GM18508 (cell line): ENCODE results near the gene SLC8B1.
"Not testable (repeated sequence)": the region's sequence is repeated elsewhere in the genome, so short reads cannot be mapped to it uniquely, and the experiment has no call there.

ENCODE experiments used
- ATAC-seq: cut with Tn5 transposase; IDR thresholded peaks from one replicate; pipeline ENCODE4 v1.9.1; 2021; ENCODE audit warnings: moderate number of reproducible peaks; ENCODE audit not compliant: insufficient read depth, unreplicated experiment

The SLC8B1 gene

GRCh38 chr12:113358381-113359132 lies 23.6 kb upstream of the SLC8B1 start, which contains the start of gene PLBD2:
TSS of gene PLBD2 (plus strand) at chr12:113358587. CDS start at chr12:113358601, 14 bp downstream.
- peak; percentile 61 for ATAC-seq

- ATAC-seq, result not testable (repeated sequence)
Observed at GRCh38 chr12:113354192-113354591, 19.3 kb upstream of the SLC8B1 start.

GRCh38 chr12:113351089-113351488 lies 16.2 kb upstream of the SLC8B1 start:
- ATAC-seq, result no peak

- ATAC-seq, result no peak
Observed at GRCh38 chr12:113348849-113349536, 14.1 kb upstream of the SLC8B1 start.

- no peak for ATAC-seq
Observed at GRCh38 chr12:113347892-113348291, 13.0 kb upstream of the SLC8B1 start.

GRCh38 chr12:113347107-113347506 lies 12.2 kb upstream of the SLC8B1 start:
- ATAC-seq, result no peak

GRCh38 chr12:113346353-113346752 lies 11.4 kb upstream of the SLC8B1 start:
- ATAC-seq, result no peak

GRCh38 chr12:113345318-113345717 lies 10.4 kb upstream of the SLC8B1 start:
- no peak for ATAC-seq

- ATAC-seq, result no peak
Observed at GRCh38 chr12:113341535-113341934, 6.6 kb upstream of the SLC8B1 start.

- no peak for ATAC-seq
Observed at GRCh38 chr12:113340061-113340460, 5.2 kb upstream of the SLC8B1 start.

GRCh38 chr12:113339540-113339939 lies 4.6 kb upstream of the SLC8B1 start:
- ATAC-seq, result no peak

GRCh38 chr12:113333877-113334785 lies 778 bp downstream of the SLC8B1 start:
- no peak for ATAC-seq

GRCh38 chr12:113333418-113333750 lies 1.5 kb downstream of the SLC8B1 start:
- ATAC-seq, result no peak

GRCh38 chr12:113332688-113333417 lies 2.1 kb downstream of the SLC8B1 start:
- ATAC-seq, result no peak

GRCh38 chr12:113330505-113330904 lies 4.4 kb downstream of the SLC8B1 start:
- ATAC-seq, result no peak

GRCh38 chr12:113329791-113330417 lies 5.0 kb downstream of the SLC8B1 start:
- no peak for ATAC-seq

GRCh38 chr12:113329022-113329790 lies 5.7 kb downstream of the SLC8B1 start:
- ATAC-seq, result no peak

- no peak for ATAC-seq
Observed at GRCh38 chr12:113328368-113328889, 6.5 kb downstream of the SLC8B1 start.
